HCT116 (cell line): ENCODE measurements around the gene MSRB3. TPM values are rescaled to one million over a fixed set of nuclear protein-coding genes. Genes with fewer than 3 reads are reported as not detected.

Experiments used
- ATAC-seq: fragments of 200-7000 bp; cut with Tn5 transposase; 2 replicates; pipeline ENCODE4 v1.9.1; 2020; ENCODE audit warnings: mild to moderate bottlenecking, moderate library complexity
- BruUV-seq: library from RNA; stranded (reverse); fragments of 400-500 nt; replicated peaks from 2 replicates; lab custom pipeline; 2021; lab: Mats Ljungman, UMichigan
- CTCF ChIA-PET: fragments of 300-600 bp; sonication (Branson Sonifier 250); formaldehyde crosslinking; loops from one replicate; lab custom pipeline; 2021; ENCODE audit warnings: antibody characterized with exemption; lab: Charles Lee
- POLR2A ChIA-PET: fragments of 300-600, 350-600 bp; sonication (Branson Sonifier 250); formaldehyde crosslinking; loops from one replicate; lab custom pipeline; 2021; ENCODE audit warnings: antibody characterized with exemption; lab: Charles Lee
- RAD21 ChIA-PET, 2 experiments: fragments of 300-600 bp; sonication (Branson Sonifier 250); formaldehyde crosslinking; loops; one replicate each; lab custom pipeline; 2023; ENCODE audit warnings: low total read pairs in 2 of 2; ENCODE audit not compliant: uncharacterized antibody in 2 of 2, unreplicated experiment in 2 of 2, low non-redundant PET in 1 of 2; lab: Charles Lee
- DNase-seq: peaks from one replicate; pipeline ENCODE4 v3.0.0-alpha.2; 2010; ENCODE audit warnings: low read depth, low spot score
- H2AFZ ChIP-seq: fragments of 200-600 bp; shearing (Covaris generic), sonication (generic); 2 replicates; pipeline ENCODE4 v1.6.1; 2017; ENCODE audit warnings: low read depth, mixed run types, mixed read lengths, antibody characterized with exemption, low read length; ENCODE audit not compliant: poor library complexity, severe bottlenecking
- H3K27ac ChIP-seq: 2 replicates; pipeline ENCODE4 v1.5.1; 2012; ENCODE audit warnings: low read depth, low read length
- H3K27me3 ChIP-seq: fragments of 200-600 bp; sonication (generic); 2 replicates; pipeline ENCODE4 v1.6.1; 2016; ENCODE audit warnings: mixed run types, low read length, mixed read lengths; ENCODE audit not compliant: insufficient read depth
- H3K36me3 ChIP-seq, 2 experiments: fragments of 200-500 bp in 1 of 2; fragments of 200-600 bp in 1 of 2; sonication (Bioruptor generic) in 1 of 2; sonication (generic) in 1 of 2; 2 replicates each; pipeline versions ENCODE4 v1.5.1 to v1.6.1; 2014 to 2016; ENCODE audit warnings: low read length in 2 of 2, inconsistent platforms in 1 of 2, mixed read lengths in 1 of 2, mixed run types in 1 of 2; ENCODE audit not compliant: insufficient read depth in 2 of 2, control insufficient read depth in 1 of 2
- H3K4me1 ChIP-seq, 2 experiments: fragments of 200-600 bp in 1 of 2; sonication (generic) in 1 of 2; 2 replicates each; pipeline versions ENCODE4 v1.5.1 to v1.6.1; 2012 to 2017; ENCODE audit warnings: low read length in 2 of 2, inconsistent platforms in 1 of 2, mild to moderate bottlenecking in 1 of 2, mixed read lengths in 1 of 2, mixed run types in 1 of 2, moderate library complexity in 1 of 2; ENCODE audit not compliant: insufficient read depth in 2 of 2, control insufficient read depth in 1 of 2
- H3K4me2 ChIP-seq: fragments of 200-600 bp; sonication (generic); 2 replicates; pipeline ENCODE4 v1.6.1; 2017; ENCODE audit warnings: mixed run types, low read length, mixed read lengths
- H3K4me3 ChIP-seq, 2 experiments: fragments of 200-600 bp in 1 of 2; sonication (generic) in 1 of 2; replicated peaks in 1 of 2; 2 replicates each; pipeline ENCODE4 v1.5.1; 2011 to 2016; ENCODE audit warnings: low read length in 2 of 2, control low read depth in 1 of 2, low read depth in 1 of 2, mild to moderate bottlenecking in 1 of 2, mixed read lengths in 1 of 2, mixed run types in 1 of 2
- H3K79me2 ChIP-seq: fragments of 200-600 bp; sonication (generic); 2 replicates; pipeline ENCODE4 v1.6.1; 2017; ENCODE audit warnings: mild to moderate bottlenecking, mixed run types, low read length, moderate library complexity, mixed read lengths; ENCODE audit not compliant: insufficient read depth
- H3K9ac ChIP-seq: fragments of 200-600 bp; sonication (generic); 2 replicates; pipeline ENCODE4 v1.6.1; 2016; ENCODE audit warnings: low read length, mixed read lengths
- H3K9me2 ChIP-seq: fragments of 200-600 bp; sonication (generic), shearing (Covaris generic); 2 replicates; pipeline ENCODE4 v1.6.1; 2017; ENCODE audit warnings: mixed run types, mild to moderate bottlenecking, moderate library complexity; ENCODE audit not compliant: insufficient read depth
- H3K9me3 ChIP-seq, 2 experiments: fragments of 200-500 bp in 1 of 2; fragments of 200-600 bp in 1 of 2; sonication (Bioruptor generic) in 1 of 2; sonication (generic) in 1 of 2; 2 replicates each; pipeline ENCODE4 v1.6.1; 2014 to 2017; ENCODE audit warnings: low read length in 2 of 2, mixed read lengths in 2 of 2, inconsistent platforms in 1 of 2, low read depth in 1 of 2, mild to moderate bottlenecking in 1 of 2, mixed run types in 1 of 2, moderate library complexity in 1 of 2; ENCODE audit not compliant: control insufficient read depth in 1 of 2, insufficient read depth in 1 of 2
- H4K20me1 ChIP-seq: fragments of 200-600 bp; sonication (generic), shearing (Covaris generic); 2 replicates; pipeline ENCODE4 v1.6.1; 2017; ENCODE audit warnings: mixed run types, mild to moderate bottlenecking, moderate library complexity; ENCODE audit not compliant: insufficient read depth
- CBX3 ChIP-seq: IDR thresholded peaks from 2 replicates; pipeline ENCODE4 v1.6.1; 2012; ENCODE audit warnings: low read depth
- EZH2phosphoT487 ChIP-seq: fragments of 200-600 bp; IDR thresholded peaks from 2 replicates; pipeline ENCODE4 v1.6.1; 2018; ENCODE audit warnings: antibody characterized with exemption, borderline replicate concordance
- FOSL1 ChIP-seq: IDR thresholded peaks from 2 replicates; pipeline ENCODE4 v1.6.1; 2012; ENCODE audit warnings: low read depth
- JUND ChIP-seq: IDR thresholded peaks from 2 replicates; pipeline ENCODE4 v1.6.1; 2012
- POLR2A ChIP-seq: IDR thresholded peaks from 2 replicates; pipeline ENCODE4 v1.7.0; 2011; ENCODE audit warnings: borderline replicate concordance; ENCODE audit not compliant: insufficient read depth, insufficient read length; ENCODE audit errors: extremely low read depth
- POLR2AphosphoS5 ChIP-seq: IDR thresholded peaks from 2 replicates; pipeline ENCODE4 v1.6.1; 2011; ENCODE audit warnings: mild to moderate bottlenecking, low read depth, low read length, moderate library complexity
- SRF ChIP-seq: IDR thresholded peaks from 2 replicates; pipeline ENCODE4 v1.6.1; 2012; ENCODE audit warnings: low read depth
- ZFX ChIP-seq: fragments of 450-650 bp; IDR thresholded peaks from 2 replicates; pipeline ENCODE4 v1.6.1; 2017
- intact Hi-C: fragments of 100-400 bp; cut with micrococcal nuclease; formaldehyde crosslinking; loops from 2 replicates; pipeline ENCODE4 v1.10.0; 2022
- total RNA-seq: library from RNA; stranded (reverse); gene quantifications from one replicate; pipeline ENCODE4 v1.2.1, GENCODE V29; 2021; ENCODE audit not compliant: unreplicated experiment
- TF ChIP-seq, protein P1 (sequence below): IDR thresholded peaks from 2 replicates; pipeline ENCODE4 v1.6.1; 2011; ENCODE audit warnings: mild to moderate bottlenecking, low read length, moderate library complexity; ENCODE audit not compliant: insufficient replicate concordance; ENCODE audit errors: extremely low read depth
- TF ChIP-seq, protein P2 (sequence below): IDR thresholded peaks from 2 replicates; pipeline ENCODE4 v1.6.1; 2012; ENCODE audit warnings: low read depth
- TF ChIP-seq, protein P3 (sequence below), 3 experiments: fragments of 200-600 bp in 1 of 3; sonication (generic) in 1 of 3; IDR thresholded peaks in 2 of 3; conservative IDR thresholded peaks in 1 of 3; 2 replicates each; pipeline ENCODE4 v1.5.1; 2012 to 2017; ENCODE audit warnings: low read depth in 2 of 3, low read length in 2 of 3, antibody characterized with exemption in 1 of 3, borderline replicate concordance in 1 of 3, control low read depth in 1 of 3, mild to moderate bottlenecking in 1 of 3, mixed read lengths in 1 of 3, mixed run types in 1 of 3, moderate library complexity in 1 of 3; ENCODE audit not compliant: insufficient read depth in 1 of 3

The MSRB3 gene
- total RNA-seq, 1 experiment from 2014 or later, result 8.2 TPM

DNA sequence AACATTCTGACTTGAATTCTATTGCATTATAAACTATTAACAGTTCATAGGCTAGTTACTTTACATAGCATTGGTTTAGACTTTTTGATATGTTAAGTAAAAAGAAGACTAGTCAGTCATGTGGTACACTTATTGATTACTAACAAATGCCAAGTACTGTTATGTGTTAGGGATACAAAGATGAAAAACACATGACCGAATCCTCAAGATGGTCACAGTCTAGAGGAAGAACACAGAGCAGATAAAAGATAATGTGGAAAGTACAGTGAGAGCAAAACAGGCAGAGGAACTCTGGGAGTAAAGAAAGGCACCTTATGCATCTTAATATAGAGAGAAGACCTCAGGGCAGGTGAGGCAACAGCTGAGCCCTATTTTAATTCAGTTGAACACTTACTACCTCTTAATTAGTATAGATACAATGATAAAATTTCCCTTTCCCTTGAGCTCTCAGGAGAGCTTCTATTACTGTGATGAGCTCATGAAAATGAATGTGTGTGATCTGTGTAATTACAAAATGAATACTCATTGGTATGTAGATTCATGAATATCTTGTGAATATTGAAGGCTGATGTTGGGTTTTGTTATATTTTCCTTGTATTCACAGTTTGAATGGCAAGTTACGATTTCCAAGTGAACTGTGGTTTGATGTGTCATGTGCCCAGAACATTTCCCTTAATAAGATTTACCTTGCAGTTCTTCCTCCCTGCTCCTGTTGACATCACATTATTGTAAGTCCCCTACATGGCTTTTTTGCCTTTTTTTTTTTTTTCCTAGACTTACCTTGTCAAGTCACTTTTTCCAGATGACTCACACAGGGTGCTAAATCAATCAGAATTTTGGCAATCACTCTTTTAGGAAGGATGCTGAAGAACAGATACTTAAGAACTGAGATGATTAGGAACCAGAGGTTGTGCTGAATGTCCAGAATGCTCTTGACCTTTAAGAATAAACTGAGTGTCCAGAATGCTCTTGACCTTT lies 29.5 kb upstream of the MSRB3 start:
- CTCF ChIA-PET, result no interaction called here
- no peak overlapping the region for H3K4me3 ChIP-seq
- H2AFZ ChIP-seq, result no peak overlapping the region
- H3K4me2 ChIP-seq, result no peak overlapping the region
- H3K27ac ChIP-seq, result no peak overlapping the region
- H3K4me1 ChIP-seq, result no peaks in the 10 kb centered on the region
- no peaks in the 10 kb centered on the region for H4K20me1 ChIP-seq
- H3K36me3 ChIP-seq, result peaks cover 3 to 8% of the 10 kb centered on the region in 2 experiments; a peak in 3 of 4 replicates
- BruUV-seq, result TSS peak; percentile 4
- H3K9me2 ChIP-seq, result no peaks in the 10 kb centered on the region
- no peak overlapping the region for H3K9ac ChIP-seq
- no peaks in the 10 kb centered on the region for H3K79me2 ChIP-seq
- TF ChIP-seq JUND (peak; percentile 67), EZH2phosphoT487 (no peak), ZFX (no peak), FOSL1 (peak; percentile 80), POLR2A (no peak), POLR2AphosphoS5 (no peak), CBX3 (0 out of 2 replicates have a peak, but pooled peaks have one; percentile 8), SRF (no peak; the same call in 1 of the 2 replicates)
- TF ChIP-seq, protein P1, sequence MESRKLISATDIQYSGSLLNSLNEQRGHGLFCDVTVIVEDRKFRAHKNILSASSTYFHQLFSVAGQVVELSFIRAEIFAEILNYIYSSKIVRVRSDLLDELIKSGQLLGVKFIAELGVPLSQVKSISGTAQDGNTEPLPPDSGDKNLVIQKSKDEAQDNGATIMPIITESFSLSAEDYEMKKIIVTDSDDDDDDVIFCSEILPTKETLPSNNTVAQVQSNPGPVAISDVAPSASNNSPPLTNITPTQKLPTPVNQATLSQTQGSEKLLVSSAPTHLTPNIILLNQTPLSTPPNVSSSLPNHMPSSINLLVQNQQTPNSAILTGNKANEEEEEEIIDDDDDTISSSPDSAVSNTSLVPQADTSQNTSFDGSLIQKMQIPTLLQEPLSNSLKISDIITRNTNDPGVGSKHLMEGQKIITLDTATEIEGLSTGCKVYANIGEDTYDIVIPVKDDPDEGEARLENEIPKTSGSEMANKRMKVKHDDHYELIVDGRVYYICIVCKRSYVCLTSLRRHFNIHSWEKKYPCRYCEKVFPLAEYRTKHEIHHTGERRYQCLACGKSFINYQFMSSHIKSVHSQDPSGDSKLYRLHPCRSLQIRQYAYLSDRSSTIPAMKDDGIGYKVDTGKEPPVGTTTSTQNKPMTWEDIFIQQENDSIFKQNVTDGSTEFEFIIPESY, result no peak
- TF ChIP-seq, protein P2, sequence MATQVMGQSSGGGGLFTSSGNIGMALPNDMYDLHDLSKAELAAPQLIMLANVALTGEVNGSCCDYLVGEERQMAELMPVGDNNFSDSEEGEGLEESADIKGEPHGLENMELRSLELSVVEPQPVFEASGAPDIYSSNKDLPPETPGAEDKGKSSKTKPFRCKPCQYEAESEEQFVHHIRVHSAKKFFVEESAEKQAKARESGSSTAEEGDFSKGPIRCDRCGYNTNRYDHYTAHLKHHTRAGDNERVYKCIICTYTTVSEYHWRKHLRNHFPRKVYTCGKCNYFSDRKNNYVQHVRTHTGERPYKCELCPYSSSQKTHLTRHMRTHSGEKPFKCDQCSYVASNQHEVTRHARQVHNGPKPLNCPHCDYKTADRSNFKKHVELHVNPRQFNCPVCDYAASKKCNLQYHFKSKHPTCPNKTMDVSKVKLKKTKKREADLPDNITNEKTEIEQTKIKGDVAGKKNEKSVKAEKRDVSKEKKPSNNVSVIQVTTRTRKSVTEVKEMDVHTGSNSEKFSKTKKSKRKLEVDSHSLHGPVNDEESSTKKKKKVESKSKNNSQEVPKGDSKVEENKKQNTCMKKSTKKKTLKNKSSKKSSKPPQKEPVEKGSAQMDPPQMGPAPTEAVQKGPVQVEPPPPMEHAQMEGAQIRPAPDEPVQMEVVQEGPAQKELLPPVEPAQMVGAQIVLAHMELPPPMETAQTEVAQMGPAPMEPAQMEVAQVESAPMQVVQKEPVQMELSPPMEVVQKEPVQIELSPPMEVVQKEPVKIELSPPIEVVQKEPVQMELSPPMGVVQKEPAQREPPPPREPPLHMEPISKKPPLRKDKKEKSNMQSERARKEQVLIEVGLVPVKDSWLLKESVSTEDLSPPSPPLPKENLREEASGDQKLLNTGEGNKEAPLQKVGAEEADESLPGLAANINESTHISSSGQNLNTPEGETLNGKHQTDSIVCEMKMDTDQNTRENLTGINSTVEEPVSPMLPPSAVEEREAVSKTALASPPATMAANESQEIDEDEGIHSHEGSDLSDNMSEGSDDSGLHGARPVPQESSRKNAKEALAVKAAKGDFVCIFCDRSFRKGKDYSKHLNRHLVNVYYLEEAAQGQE, result no peak
- TF ChIP-seq, protein P3, sequence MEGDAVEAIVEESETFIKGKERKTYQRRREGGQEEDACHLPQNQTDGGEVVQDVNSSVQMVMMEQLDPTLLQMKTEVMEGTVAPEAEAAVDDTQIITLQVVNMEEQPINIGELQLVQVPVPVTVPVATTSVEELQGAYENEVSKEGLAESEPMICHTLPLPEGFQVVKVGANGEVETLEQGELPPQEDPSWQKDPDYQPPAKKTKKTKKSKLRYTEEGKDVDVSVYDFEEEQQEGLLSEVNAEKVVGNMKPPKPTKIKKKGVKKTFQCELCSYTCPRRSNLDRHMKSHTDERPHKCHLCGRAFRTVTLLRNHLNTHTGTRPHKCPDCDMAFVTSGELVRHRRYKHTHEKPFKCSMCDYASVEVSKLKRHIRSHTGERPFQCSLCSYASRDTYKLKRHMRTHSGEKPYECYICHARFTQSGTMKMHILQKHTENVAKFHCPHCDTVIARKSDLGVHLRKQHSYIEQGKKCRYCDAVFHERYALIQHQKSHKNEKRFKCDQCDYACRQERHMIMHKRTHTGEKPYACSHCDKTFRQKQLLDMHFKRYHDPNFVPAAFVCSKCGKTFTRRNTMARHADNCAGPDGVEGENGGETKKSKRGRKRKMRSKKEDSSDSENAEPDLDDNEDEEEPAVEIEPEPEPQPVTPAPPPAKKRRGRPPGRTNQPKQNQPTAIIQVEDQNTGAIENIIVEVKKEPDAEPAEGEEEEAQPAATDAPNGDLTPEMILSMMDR (IDR thresholded peaks at IDR 0.05 in 2 of 3, conservative IDR thresholded peaks at IDR 0.05 in 1 of 3; ENCODE audit: borderline replicate concordance in 1 of 3, insufficient read depth in 1 of 3, low read depth in 2 of 3, low read length in 2 of 3), result no peak
- POLR2A ChIA-PET, result no interaction called here
- H3K27me3 ChIP-seq, result no peaks in the 10 kb centered on the region
- DNase-seq, result peak; percentile 13
- no peaks in the 10 kb centered on the region for H3K9me3 ChIP-seq
- RAD21 ChIA-PET, result no interaction called here
- ATAC-seq, result no peak
- intact Hi-C loops, result no loop called here
